GM21619 (cell line): ENCODE results near the gene ZNF701.
"Not testable (repeated sequence)": the region's sequence is repeated elsewhere in the genome, so short reads cannot be mapped to it uniquely, and the experiment has no call there.

Source experiments
- ATAC-seq: cut with Tn5 transposase; IDR thresholded peaks from one replicate; pipeline ENCODE4 v1.9.1; 2021; ENCODE audit not compliant: unreplicated experiment

The ZNF701 gene

DNA sequence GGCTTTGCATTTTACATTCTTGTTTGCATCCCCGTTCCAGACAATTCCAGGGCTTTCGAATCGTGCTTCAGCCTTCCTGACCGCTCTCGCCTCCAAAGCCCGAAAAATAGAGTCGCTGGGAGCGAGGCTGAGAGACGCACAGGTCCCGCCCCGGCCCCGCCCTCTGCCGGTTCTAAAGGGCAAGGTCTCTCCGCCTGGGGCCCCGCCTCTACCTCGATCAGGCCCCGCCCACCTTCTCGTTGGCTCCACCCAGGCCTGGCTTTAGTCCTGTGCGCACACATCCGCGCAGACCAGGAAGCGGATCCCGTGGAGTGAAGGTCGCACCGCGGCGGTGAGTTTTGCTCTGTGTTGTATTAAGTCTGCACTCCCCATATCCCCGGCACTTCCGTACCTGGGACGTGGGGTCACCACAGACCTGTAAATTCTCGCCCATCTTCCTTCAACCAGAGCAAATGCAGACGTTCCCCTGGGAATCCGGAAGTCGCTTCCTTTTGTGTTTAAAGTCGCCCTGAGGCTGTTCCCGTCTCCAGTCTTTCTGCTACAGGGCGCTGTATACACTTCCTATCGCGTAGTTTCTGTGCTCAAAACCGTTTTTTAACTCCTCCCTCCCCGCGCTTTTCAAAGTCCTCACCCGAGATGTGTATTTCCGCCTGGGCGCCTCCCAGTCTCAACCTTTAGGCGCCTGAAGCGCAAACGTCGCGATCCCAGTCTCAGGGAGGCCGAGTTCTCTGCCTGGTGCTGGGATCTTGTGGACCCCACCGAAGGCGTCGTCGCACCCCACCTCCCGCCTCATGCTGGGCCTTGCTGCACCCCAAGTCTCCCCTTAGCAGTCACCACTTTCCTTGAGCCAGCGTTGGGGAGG, at the start of gene ZNF701:
Gene ZNF701 (plus strand): TSS at position 288 of the 862 bp plus-strand sequence. CDS start 3,861 bp downstream, outside the sequence.
- peak; percentile 89 for ATAC-seq

DNA sequence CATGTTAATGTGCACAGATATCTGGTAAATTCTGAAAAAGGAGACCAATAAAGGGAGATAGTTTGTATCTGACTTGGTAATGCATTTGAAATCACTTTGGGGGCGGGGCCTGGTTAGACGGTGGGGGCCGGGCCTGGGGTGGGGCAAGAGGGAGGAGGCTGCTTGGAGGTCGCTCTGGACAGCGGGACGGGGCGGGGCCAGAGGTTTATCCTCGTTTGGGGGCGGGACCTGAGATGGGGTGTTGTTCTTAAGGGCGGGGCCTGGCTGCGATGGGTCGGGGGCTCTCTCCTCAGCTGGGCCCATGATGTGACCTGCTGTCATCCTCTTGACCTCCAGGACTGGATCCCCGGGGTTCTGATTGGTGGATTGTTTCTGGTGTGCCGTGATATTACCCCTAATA, 47.5 kb upstream of the ZNF701 start:
- ATAC-seq = no peak

DNA sequence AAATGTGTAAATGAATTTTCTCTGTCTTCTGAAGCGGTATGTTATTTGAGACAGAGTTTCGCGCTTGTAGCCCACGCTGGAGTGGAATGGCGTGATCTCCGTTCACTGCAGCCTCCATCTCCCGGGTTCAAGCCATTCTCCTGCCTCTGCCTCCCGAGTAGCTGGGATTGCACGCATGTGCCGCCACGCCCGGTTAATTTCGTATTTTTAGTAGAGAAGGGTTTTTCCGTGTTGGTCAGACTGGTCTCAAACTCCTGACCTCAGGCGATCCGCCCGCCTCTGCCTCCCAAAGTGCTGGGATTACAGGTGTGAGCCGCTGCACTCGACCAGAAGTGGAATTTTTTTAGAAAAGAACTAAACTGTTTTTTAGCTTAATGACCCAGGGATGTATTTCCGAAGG, 46.0 kb upstream of the ZNF701 start:
- ATAC-seq = no peak

DNA sequence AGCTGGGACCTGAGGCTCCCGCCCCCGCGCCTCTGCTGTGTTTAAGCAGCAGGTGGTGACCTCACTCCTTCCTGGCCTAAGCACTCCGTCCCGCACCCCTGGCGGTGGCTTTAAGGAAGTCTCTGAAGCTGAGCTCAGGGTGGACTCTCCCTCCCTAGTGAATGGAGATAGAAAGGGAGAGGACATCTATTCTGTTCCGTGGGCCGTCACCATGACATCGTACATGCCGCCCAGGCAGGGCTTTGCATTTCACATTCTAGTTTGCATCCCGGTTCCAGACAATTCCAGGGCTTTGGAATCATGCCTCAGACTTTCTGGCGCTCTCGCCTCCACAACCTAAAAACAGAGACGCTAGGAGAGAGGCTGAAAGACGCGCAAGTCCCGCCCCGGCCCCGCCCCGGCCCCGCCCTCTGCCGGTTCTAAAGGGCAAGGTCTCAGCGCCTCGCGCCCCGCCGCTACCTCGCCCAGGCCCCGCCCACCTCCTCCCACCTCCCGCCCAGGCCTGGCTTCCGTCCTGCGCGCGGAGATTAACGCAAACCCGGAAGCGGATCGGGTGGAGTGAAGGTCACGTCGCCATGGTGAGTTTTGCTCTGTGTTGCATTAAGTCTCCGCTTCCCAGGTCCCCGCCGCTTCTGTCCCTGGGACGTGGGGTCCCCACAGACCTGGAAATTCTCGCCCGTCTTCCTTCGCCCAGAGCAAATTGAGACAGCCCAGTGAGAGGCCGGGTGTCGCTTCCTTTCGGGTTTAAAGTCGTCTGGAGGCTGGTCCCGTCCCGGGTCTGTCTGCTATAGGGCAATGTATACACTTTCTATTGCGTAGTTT, 42.7 kb upstream of the ZNF701 start, which contains the start of gene ZNF808:
Gene ZNF808 (plus strand): TSS at position 535 of the 822 bp plus-strand sequence. CDS start 15,617 bp downstream, outside the sequence.
- peak; percentile 77 for ATAC-seq

DNA sequence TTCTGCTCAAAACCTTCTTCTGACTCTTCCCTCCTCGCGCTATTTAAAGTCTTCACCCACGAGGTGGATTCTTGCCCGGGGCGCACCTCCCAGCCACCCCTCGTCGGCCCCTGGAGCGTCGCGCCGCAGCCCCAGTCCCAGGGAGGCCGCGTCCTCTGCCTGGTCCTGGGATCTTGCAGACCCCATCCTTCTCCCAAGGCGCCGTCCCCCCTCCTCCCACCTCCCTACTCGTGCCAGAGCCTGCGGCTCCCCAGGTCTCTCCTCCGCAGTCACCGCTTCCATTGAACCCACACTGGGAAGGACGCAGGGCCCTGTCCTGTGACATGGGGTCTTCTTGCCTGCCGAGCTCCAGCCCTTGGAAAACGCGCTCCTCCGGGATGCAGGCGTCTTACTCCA, 42.1 kb upstream of the ZNF701 start:
- ATAC-seq = peak; percentile 8

DNA sequence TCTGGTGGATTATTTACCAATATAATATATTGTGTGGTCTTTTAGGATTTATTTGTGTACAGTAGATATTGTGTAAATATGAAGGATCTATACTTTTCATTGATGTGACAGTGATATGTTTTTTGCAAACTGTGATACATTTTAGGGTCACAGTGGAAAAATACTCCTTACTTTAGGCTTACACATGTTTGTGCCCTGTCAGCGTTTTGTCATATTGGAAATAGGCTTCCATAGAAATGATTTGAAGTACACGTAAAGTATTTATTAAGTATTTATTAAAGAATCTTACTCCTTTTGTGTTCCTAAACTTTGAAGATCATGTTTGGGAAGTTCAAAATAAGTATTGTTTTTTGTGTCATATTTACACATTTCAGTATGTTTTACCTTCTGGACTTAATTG, 37.6 kb upstream of the ZNF701 start:
- no peak for ATAC-seq

DNA sequence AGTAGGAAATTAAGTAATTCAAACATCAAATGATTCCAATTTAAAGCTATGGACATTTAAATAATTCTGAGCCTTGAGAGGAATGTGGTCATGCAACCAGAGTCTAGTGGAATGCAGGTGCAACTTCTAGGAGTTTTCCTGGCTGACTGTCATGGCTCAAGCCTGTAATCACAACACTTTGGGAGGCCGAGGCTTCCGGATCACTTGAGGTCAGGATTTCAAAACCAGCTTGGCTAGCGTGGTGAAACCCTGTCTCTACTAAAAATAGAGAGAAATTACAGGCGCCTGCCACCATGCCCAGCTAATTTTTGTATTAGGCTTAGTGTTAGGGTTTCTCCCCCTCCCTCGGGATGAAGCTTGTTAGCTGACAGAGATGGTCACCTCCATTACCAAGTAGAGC, 36.2 kb upstream of the ZNF701 start:
- no peak for ATAC-seq

DNA sequence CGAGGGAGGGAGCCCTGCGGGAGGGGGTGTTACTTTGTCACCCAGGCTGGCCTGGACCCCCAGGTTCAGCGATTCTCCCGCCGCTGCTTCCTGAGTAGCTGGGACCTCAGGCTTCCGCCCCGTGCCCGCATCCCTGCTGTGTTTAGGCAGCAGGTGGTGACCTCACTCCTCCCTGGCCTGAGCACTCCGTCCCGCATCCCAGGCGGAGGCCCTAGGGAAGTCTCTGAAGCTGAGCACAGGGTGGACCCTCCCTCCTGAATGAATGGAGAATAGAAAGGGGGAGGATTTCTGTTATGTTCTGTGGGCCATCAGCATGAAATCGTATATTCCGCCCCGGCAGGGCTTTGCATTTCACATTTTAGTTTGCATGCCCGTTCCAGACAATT, 34.7 kb upstream of the ZNF701 start:
- ATAC-seq = not testable (repeated sequence)

DNA sequence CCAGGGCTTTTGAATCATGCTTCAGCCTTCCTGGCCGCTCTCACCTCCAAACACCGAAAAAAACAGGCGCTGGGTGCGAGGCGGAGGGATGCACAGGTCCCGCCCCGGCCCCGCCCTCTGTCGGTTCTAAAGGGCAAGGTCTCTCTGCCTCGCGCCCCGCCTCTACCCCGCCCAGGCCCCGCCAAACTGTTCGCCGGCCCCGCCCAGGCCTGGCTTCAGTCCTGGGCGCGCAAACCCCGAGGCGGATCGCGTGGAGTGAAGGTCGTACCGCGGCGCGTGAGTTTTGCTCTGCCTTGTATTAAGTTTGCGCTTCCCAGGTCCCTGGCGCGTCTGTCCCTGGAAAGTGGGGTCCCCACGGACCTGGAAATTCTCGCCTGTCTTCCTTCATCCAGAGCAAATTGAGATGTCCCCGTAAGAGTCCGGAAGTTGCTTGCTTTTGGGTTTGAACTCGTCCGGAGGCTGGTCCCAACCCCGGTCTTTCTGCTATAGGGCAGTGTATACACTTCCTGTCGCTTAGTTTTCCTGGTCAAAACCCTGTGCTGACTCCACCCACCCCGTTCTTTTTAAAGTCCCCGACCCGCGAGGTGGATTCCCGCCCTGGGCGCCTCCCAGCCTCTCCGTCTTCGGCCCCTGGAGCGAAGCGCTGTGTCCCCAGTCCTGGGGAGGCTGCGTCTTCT, 34.2 kb upstream of the ZNF701 start:
- peak; percentile 81 for ATAC-seq

DNA sequence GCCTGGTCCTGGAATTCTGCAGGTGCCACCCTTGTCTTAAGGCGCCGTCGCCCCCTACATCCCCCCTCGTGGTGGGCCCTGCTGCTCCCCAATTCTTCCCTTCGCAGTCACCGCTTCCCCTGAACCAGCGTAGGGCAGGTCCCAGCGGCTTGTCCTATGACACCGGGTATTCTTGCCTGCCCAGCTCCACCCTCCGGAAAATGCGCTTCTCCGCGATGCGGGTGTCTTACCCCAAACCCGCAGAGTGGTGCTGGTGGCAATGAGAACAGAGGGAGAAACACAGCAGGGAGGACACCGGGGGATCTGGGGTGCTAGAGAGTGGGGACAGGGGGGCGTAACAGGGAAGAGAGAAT, 33.7 kb upstream of the ZNF701 start:
- ATAC-seq = peak; percentile 19

DNA sequence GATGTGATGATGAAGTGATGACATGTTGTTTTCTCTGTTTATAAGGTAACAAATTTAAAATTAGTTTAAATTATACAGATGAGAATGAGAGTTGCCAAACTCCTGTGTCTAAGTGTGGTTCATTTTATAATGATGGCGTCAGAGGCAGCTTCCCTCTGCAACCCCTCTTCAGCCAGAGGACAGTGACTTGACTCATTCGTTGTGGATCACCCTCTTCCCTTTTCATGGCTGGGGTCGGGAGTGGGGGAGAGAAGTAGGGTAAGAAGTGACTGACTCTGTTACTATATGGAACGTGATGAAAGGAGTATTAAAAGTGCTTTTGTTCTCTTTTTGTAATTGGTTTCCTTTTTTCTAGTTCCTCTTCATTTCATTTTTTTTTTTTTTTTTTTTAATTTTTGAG, 31.3 kb upstream of the ZNF701 start:
- not testable (repeated sequence) for ATAC-seq

DNA sequence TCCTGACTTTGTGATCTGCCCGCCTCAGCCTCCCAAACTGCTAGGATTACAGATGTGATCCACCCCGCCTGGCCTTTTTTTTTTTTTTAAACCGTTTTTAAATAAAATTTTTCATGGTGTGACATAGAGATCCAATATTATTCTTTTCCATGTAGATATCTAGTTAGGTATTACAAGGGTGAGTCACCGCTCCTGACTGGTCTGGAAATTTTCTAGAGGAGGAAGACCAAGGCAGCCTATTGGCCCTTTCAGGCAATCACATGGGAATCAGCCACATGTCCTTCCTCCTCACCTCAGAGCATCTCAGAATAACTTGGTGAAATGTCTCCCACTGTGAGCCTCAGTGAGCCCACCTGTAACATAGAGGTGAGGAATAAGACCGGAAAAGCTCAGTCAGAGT, 28.9 kb upstream of the ZNF701 start:
- not testable (repeated sequence) for ATAC-seq

DNA sequence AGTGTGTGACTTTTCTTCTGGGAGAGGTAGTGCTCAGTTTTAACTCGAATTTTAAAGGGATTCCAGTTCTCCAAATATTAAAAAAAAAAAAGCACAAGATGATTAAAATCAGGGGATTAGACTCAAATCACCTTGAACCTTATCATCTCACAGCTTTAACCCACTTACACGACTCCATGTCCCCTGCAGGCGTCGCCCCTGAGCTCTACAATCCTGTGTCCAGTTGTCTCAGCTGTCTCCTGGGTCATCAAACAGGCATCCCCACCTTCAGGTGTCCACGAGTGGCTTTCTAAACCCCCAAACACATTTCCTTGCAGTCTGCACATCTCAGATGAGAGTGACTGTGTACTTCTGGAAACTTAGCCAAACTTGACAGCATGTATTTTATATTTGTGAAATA, 28.5 kb upstream of the ZNF701 start:
- no peak for ATAC-seq

DNA sequence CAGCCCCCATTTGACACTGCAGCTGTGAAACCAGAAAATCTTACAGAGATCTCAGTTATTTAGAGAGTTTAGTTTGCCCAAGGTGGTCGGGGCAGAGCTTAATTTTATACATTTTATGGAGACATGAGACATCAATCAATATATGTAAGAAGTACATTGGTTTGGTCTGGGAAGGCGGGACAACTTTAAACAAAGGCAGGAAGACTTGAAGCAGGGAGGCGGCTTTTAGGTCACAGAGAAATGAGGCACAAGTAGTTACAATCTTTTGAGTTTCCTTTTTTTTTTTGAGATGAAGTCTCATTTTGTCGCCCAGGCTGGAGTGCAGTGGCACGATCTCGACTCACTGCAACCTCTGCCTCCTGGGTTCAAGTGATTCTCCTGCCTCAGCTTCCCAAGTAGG, 27.5 kb upstream of the ZNF701 start:
- ATAC-seq = not testable (repeated sequence)

DNA sequence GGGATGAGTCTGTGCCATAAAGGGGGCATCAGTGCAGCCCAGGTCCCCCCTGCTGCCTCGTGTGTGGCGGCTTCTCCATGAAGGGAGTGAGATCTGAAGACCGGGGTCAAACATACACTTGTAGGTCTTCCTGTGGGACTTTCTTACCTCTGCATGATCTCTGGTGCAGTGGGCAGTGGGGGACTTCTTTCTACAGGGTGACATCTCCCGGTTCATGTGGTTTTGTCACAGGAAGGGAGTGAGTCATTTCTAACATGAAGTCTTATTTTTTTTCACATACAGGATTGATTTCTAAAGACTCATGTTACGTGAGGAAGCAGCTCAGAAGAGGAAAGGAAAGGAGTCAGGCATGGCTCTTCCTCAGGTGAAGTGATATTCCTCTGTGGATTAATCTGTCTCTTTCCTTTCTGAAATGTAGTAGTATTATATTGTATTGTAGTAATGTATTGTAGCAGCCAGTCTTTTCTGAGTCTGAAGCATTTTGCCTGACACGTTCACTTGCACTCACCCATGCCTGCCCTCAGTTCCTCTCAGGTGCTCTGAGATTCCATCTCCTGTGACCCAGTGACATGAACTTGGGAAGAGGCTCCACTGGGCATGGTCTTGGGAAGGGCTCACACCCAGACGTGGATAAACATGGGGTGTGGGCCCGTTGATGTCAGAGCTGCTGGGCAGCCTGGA, 27.0 kb upstream of the ZNF701 start:
- no peak for ATAC-seq

DNA sequence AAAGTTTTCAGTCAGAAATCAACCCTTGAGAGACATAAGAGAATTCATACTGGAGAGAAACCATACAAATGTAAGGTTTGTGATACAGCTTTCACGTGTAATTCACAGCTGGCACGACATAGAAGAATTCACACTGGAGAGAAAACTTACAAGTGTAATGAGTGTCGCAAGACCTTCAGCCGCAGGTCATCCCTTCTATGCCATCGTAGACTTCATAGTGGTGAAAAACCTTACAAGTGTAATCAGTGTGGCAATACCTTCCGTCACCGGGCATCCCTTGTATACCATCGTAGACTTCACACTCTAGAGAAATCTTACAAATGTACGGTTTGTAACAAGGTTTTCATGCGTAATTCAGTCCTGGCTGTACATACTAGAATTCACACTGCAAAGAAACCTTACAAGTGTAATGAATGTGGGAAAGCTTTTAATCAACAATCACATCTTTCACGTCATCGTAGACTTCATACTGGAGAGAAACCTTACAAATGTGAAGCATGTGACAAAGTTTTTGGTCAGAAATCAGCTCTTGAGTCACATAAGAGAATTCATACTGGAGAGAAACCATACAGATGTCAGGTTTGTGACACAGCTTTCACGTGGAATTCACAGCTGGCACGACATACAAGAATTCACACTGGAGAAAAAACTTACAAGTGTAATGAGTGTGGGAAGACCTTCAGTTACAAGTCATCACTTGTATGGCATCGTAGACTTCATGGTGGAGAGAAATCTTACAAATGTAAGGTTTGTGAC, 15.7 kb upstream of the ZNF701 start:
- ATAC-seq = no peak

DNA sequence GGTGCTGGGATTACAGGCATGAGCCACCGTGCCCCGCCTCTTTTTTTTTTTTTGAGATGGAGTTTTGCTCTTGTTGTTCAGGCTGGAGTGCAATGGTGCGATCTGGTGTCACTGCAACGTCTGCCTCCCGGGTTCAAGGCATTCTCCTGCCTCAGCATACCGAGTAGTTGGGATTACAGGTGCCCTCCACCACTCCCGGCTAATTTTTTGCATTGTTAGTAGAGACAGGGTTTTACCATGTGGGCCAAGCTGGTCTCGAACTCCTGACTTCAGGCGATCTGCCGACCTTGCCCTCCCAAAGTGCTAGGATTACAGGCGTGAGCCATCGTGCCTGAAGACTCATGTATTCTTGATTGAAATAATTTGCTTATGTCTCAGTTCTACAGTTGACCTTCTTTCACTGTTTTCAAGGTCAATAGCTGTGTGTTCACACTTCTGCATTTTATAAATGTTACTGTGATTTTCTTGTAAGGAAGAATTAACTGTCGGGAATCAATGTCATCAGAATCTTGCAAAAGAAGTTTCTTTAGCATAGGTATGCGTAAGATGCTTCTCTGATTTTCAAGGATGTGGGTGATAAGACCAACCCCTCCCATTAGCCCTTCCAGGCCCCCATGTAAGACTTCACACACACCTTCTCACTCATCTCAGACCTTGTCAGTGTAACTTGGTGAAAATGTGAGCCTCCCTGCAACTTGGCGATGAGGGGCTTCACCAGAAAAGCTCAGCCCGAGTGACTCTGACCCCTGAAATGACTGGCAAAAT, 12.7 kb upstream of the ZNF701 start:
- ATAC-seq = no peak

DNA sequence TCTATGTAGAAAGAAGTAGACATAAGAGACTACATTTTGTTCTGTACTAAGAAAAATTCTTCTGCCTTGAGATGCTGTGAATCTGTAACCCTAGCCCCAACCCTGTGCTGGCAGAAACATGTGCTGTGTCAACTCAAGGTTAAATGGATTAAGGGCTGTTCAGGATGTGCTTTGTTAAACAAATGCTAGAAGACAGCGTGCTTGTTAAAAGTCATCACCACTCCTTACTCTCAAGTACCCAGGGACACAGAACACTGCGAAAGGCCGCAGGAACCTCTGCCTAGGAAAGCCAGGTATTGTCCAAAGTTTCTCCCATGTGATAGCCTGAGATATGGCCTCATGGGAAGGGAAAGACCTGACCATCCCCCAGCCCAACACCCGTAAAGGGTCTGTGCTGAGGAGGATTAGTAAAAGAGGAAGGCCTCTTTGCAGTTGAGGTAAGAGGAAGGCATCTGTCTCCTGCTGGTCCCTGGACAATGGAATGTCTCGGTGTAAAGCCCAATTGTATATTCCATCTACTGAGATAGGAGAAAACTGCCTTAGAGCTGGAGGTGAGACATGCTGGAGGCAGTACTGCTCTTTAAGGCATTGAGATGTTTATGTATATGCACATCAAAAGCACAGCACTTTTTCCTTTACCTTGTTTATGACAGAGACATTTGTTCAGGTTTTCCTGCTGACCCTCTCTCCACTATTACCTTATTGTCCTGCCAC, 11.2 kb upstream of the ZNF701 start:
- ATAC-seq = not testable (repeated sequence)

DNA sequence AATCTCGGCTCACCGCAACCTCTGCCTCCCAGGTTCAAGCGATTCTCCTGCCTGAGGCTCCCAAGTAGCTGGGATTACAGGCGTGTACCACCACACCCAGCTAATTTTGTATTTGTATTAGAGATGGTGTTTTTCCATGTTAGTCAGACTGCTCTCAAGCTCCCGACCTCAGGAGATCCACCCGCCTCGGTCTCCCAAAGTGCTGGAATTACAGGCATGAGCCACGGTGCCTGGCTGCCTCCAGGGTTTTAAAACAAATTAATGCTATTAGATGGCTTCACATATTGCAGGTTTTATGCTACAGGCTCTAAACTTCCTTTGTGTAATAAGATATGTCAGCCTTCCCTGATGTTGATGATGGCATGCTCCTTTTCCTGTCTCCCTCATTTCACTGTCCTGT, 8.5 kb upstream of the ZNF701 start:
- ATAC-seq = not testable (repeated sequence)
